Neuron (in vitro differentiated cells): ENCODE data around the gene PTTG1IP.

Experiments used
- H2AFZ ChIP-seq: one replicate; pipeline ENCODE4 v1.6.1; 2013; ENCODE audit warnings: low read depth, mild to moderate bottlenecking, inconsistent platforms, low read length, moderate library complexity
- H3K27me3 ChIP-seq: one replicate; pipeline ENCODE4 v1.6.1; 2013; ENCODE audit warnings: low read length; ENCODE audit not compliant: insufficient read depth
- H3K36me3 ChIP-seq: one replicate; pipeline ENCODE4 v1.6.1; 2013; ENCODE audit warnings: low read length; ENCODE audit not compliant: insufficient read depth
- H3K4me1 ChIP-seq: one replicate; pipeline ENCODE4 v1.6.1; 2013; ENCODE audit warnings: low read length; ENCODE audit not compliant: insufficient read depth
- H3K4me3 ChIP-seq: 2 replicates; pipeline ENCODE4 v1.5.1; 2013; ENCODE audit warnings: mild to moderate bottlenecking, low read length, moderate library complexity
- H3K9me3 ChIP-seq: one replicate; pipeline ENCODE4 v1.6.1; 2013; ENCODE audit warnings: low read length

Gene PTTG1IP

GRCh38 chr21:44873356-44874239 lies at the start of gene PTTG1IP:
Gene PTTG1IP, minus strand, starts transcription at chr21:44873690. Its CDS starts 74 bp downstream, at chr21:44873616.
- H2AFZ ChIP-seq, result peak within 1 kb of the TSS; percentile 55
- no peaks in the 10 kb centered on the region for H3K36me3 ChIP-seq
- no peaks in the 10 kb centered on the region for H3K27me3 ChIP-seq
- no peaks in the 10 kb centered on the region for H3K9me3 ChIP-seq
- peaks cover 32% of the 10 kb centered on the region for H3K4me1 ChIP-seq
- peak within 1 kb of the TSS; percentile 88 for H3K4me3 ChIP-seq

DNA sequence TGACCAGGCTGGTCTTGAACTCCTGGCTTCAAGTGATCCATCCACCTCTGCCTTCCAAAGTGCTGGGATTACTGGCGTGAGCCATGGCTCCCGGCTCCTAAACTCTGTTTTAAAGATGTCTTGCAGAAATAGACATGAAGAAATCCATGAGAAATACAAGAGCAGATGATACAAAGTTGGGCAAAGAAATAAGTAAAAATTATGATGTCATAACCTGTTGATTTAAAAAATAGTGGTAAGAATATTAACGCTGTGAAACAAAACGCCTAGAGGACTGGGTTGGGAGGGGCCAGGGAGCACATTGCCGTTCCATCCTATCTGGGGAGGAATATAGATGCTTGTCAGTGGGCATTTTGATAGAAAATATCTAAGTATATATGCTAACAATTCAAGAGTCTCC lies 48.4 kb upstream of the PTTG1IP start:
- no peak overlapping the region for H2AFZ ChIP-seq
- peaks cover 5% of the 10 kb centered on the region for H3K9me3 ChIP-seq
- no peaks in the 10 kb centered on the region for H3K36me3 ChIP-seq
- no peaks in the 10 kb centered on the region for H3K4me1 ChIP-seq
- no peak overlapping the region for H3K4me3 ChIP-seq
- H3K27me3 ChIP-seq, result peaks cover 52% of the 10 kb centered on the region

DNA sequence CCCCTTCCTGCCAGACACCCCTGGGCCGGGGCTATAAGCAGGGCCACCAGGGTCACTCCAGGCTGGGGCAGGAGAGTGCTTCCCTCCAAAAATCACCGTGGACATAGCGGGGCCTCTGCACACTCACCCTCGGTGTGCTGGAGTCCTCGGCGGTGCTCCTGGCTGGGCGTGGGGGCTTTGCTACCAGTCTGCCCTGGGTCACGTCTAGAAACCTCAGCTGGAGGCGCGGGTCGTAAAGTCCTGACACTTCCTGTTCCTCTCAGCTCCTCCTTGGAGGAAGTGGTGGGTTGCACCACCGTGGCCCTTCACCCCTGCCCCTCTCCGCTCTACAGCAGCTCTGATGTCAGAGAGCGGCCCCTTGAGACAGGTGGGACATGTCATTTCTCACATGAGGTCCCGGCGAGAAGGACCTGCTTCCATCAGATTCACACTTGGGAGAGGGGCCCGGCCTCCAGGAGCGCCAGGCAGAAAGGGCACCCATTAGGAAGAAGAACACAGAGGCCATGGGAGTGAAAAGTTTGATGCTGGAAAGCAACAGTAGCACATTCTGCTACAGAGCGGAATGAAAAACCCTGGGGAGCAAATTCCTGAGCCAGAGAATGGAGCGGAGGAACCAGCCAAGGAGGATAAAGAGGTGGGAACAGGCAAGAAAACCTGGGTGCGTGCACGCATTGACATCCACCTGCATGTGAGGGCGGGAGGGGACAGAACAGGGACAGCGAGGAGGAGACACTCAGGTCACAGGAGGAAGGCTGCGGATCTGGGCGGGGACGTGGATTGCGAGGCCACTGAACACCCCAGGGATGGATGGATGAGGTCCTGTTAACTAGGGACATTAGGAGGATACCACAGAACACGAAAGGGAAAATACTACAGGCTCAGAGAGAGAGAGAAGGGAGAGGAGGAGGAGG lies 47.5 kb upstream of the PTTG1IP start, which contains the start of gene ITGB2:
ITGB2 (minus strand) TSS at position 206 of the 911 bp plus-strand sequence. CDS start 10,117 bp downstream, outside the sequence.
- Histone ChIP-seq H2AFZ (no peak within 1 kb of the TSS), H3K27me3 (peaks cover 45% of the 10 kb centered on the region), H3K4me3 (no peak within 1 kb of the TSS), H3K36me3 (no peaks in the 10 kb centered on the region), H3K9me3 (peaks cover 5% of the 10 kb centered on the region), H3K4me1 (no peaks in the 10 kb centered on the region)

- Histone ChIP-seq H2AFZ (no peak overlapping the region), H3K36me3 (no peaks in the 10 kb centered on the region), H3K27me3 (peaks cover 51% of the 10 kb centered on the region), H3K9me3 (peaks cover 5% of the 10 kb centered on the region), H3K4me3 (no peak overlapping the region), H3K4me1 (no peaks in the 10 kb centered on the region)
These were observed 46.6 kb upstream of the PTTG1IP start for GRCh38 chr21:44919913-44920693.

- peaks cover 1% of the 10 kb centered on the region for H3K9me3 ChIP-seq
- no peaks in the 10 kb centered on the region for H3K36me3 ChIP-seq
- no peak overlapping the region for H3K4me3 ChIP-seq
- no peaks in the 10 kb centered on the region for H3K4me1 ChIP-seq
- no peak overlapping the region for H2AFZ ChIP-seq
- H3K27me3 ChIP-seq, result peaks cover 46% of the 10 kb centered on the region
These were observed 45.8 kb upstream of the PTTG1IP start for GRCh38 chr21:44919111-44919912.

GRCh38 chr21:44918581-44919033 lies 45.1 kb upstream of the PTTG1IP start:
- no peak overlapping the region for H2AFZ ChIP-seq
- no peak overlapping the region for H3K4me3 ChIP-seq
- no peaks in the 10 kb centered on the region for H3K36me3 ChIP-seq
- H3K27me3 ChIP-seq, result peaks cover 46% of the 10 kb centered on the region
- H3K4me1 ChIP-seq, result no peaks in the 10 kb centered on the region
- H3K9me3 ChIP-seq, result no peaks in the 10 kb centered on the region

DNA sequence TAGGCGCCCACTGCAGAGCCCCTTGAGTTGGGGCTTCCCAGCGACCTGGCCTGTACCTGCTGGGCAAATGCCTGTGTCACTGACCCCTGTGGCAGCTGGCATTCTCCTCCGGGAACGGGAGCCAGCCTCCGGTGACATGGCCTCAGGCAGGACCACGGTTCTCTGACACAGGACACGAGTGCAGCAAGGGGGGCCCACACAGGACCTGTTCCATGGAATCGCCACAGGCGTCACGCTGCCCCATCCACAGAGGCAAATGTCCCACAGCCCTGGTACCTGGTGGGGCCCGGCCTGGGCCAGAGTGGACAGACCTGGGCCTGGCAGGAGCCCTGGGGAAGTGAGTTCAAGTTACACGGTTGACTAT lies 44.6 kb upstream of the PTTG1IP start:
- Histone ChIP-seq H3K4me1 (no peaks in the 10 kb centered on the region), H3K36me3 (no peaks in the 10 kb centered on the region), H3K27me3 (peaks cover 46% of the 10 kb centered on the region), H3K9me3 (no peaks in the 10 kb centered on the region), H2AFZ (no peak overlapping the region), H3K4me3 (no peak overlapping the region)

DNA sequence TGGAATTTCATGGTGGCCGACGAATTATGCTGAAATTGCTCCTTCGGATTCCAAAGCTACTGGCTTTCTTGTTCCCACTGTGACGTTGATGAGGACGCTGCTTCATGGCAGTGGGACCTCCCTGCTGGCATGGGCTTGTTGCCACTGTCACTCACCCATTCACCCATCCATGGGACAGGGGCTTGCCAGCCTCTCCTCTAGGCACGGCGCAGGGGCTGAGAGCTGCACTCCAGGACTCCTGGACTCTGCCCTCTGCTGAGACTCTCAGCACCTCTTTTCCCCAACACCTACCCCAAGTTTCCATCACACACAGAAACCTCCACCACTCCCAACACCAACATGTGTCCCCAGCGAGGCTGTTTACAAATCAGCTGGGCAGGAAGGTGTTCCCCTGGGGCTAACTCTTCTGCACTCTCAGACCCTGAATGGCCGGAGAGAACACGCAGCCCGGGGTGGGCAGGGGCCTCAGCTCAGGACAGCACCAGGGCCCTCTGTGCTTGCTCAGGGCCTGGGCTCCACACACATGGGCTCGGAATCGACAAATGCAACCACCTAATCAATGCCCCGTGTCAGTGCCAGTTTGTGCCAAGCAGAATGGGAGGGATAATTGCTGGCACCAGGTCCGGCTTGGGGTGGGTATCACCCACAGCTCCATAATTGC lies 44.1 kb upstream of the PTTG1IP start:
- Histone ChIP-seq H3K9me3 (no peaks in the 10 kb centered on the region), H3K27me3 (peaks cover 46% of the 10 kb centered on the region), H3K4me1 (no peaks in the 10 kb centered on the region), H3K36me3 (no peaks in the 10 kb centered on the region), H2AFZ (no peak overlapping the region), H3K4me3 (no peak overlapping the region)

DNA sequence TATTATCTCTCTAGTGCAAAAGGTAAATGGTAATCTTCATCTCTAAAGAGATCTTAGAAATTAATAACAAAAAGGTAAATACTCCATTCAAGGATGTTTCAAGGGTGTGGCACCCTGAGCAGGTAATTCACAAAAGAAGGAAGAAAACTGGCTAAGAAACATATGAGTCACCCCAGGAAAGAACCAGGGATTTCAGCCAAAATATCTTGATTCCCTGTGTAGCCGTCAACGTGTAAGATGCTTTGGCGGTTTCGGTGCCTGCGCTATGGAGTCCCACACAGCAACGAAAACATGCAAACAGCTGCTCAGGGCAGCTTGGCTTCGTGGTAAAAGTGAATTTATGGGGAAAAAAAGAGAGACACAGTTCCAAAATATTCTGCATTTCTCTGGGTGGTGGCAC lies 43.5 kb upstream of the PTTG1IP start:
- peaks cover 52% of the 10 kb centered on the region for H3K27me3 ChIP-seq
- H3K4me1 ChIP-seq, result no peaks in the 10 kb centered on the region
- no peak overlapping the region for H2AFZ ChIP-seq
- H3K4me3 ChIP-seq, result no peak overlapping the region
- no peaks in the 10 kb centered on the region for H3K9me3 ChIP-seq
- no peaks in the 10 kb centered on the region for H3K36me3 ChIP-seq

DNA sequence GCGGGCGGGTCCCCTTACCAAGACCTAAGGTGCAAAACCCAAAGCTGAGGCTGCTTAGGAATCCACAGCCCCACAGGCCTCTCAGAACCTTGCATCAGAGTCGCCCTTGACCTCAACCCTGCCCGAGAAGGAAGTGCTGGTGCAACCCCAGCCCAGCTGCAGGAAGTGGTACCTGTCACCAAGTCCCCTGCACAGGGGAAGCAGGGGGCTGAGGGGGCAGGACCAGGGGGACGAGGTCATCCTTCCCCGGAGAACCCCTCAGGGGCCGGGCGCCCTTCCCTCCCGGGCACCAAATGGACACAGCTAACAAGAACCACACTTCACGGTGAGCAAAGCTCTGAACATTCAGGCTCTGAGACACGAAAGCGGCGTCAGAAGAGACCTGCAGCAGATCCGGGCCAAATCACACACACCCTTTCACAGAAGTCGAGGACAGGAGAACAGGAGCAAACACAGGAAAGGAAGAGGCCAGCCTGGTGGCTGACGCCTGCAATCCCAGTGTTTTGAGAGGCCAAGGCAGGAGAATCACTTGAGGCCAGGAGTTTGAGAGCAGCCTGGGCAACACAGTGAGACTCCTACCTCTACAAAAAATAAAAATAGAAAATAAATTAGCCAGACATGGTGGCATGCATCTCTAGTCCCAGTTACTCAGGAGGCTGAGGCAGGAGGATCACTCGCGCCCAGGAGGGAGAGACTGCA lies 40.8 kb upstream of the PTTG1IP start:
- Histone ChIP-seq H3K4me3 (no peak overlapping the region), H3K4me1 (no peaks in the 10 kb centered on the region), H3K36me3 (no peaks in the 10 kb centered on the region), H2AFZ (no peak overlapping the region), H3K27me3 (peaks cover 54% of the 10 kb centered on the region), H3K9me3 (no peaks in the 10 kb centered on the region)

- no peaks in the 10 kb centered on the region for H3K36me3 ChIP-seq
- H3K4me3 ChIP-seq, result no peak overlapping the region
- no peak overlapping the region for H2AFZ ChIP-seq
- no peaks in the 10 kb centered on the region for H3K9me3 ChIP-seq
- H3K4me1 ChIP-seq, result no peaks in the 10 kb centered on the region
- peaks cover 54% of the 10 kb centered on the region for H3K27me3 ChIP-seq
These were observed 40.1 kb upstream of the PTTG1IP start for GRCh38 chr21:44913425-44914175.
